ENCODE results near the gene AGT.

AGT gene

DNA sequence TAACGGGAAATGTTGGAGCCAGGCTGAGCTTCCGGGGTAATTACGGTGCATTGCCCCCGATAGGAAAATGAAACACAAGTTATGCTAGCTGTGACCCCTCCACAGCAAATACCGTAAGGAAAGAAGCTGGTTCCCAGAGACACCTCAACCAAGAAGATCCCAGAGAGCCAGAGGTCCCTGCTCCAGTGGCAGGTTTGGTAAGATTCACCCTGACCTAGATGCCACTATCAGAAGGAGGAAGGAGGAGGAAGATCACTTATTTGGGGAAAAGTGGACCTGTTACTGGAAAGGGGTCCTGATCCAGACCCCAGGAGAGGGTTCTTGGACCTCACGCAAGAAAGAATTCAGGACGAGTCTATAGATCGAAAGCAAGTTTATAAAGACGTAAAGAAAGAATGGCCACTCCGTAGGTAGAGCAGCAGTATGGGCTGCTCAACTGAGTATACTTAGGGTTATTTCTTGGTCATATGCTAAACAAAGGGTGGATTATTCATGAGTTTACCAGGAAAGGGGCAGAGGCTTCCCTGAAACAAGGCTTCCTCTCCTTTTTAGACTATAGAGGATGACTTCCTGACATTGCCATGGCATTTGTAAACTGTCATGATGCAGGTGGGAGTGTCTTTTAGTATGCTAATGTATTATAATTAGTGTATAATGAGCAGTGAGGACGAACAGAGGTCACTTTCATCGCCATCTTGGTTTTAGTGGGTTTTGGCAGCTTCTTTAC is 25.8 kb upstream of the AGT start:
- DNase-seq (ENCODE audit: extremely low read depth, insufficient read length) = no peak
- Histone ChIP-seq H3K27me3 (replicated peaks; ENCODE audit: control insufficient read depth, insufficient read depth, low read length) (no peaks in the 10 kb centered on the region; the same call in 1 of the 2 replicates), H3K36me3 (ENCODE audit: control insufficient read depth, insufficient read depth, low read length) (no peaks in the 10 kb centered on the region), H3K4me3 (replicated peaks; ENCODE audit: low read depth, low read length) (no peak overlapping the region)
- TF ChIP-seq, protein P1, sequence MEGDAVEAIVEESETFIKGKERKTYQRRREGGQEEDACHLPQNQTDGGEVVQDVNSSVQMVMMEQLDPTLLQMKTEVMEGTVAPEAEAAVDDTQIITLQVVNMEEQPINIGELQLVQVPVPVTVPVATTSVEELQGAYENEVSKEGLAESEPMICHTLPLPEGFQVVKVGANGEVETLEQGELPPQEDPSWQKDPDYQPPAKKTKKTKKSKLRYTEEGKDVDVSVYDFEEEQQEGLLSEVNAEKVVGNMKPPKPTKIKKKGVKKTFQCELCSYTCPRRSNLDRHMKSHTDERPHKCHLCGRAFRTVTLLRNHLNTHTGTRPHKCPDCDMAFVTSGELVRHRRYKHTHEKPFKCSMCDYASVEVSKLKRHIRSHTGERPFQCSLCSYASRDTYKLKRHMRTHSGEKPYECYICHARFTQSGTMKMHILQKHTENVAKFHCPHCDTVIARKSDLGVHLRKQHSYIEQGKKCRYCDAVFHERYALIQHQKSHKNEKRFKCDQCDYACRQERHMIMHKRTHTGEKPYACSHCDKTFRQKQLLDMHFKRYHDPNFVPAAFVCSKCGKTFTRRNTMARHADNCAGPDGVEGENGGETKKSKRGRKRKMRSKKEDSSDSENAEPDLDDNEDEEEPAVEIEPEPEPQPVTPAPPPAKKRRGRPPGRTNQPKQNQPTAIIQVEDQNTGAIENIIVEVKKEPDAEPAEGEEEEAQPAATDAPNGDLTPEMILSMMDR (IDR thresholded peaks at IDR 0.05; ENCODE audit: insufficient read depth, low read length, poor library complexity, severe bottlenecking) = no peak

DNA sequence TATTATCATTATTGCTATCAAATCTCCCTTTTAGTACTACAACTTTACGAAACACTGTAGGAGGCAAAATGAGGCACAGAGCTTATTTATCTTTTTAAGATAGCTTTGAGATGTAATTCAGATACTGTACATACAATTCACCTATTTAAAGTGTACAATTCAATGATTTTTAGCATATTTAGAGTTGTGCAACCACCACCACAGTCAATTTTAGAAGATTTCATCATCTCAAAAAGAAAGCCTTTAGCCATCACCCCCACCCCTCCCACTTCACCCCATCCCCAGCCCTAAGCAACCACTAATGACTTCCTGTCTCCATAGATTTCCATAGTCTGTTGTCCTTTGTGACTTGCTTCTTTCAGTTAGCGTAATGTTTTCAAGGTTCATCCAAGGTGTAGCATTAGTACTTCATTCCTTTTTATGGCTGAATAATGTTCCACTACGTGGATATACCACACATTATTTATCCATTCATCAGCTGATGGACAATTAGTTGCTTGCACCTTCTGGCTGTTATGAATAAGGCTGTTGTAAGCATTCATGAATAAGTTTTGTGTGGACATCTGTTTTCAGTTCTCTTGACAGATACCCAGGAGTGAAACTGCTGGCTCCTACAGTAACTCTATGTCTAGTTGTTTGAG is 23.8 kb upstream of the AGT start:
- TF ChIP-seq, protein P1 (IDR thresholded peaks at IDR 0.05; ENCODE audit: insufficient read depth, low read length, poor library complexity, severe bottlenecking) = no peak
- no peak overlapping the region for H3K4me3 ChIP-seq (replicated peaks; ENCODE audit: low read depth, low read length)
- no peaks in the 10 kb centered on the region for H3K36me3 ChIP-seq (ENCODE audit: control insufficient read depth, insufficient read depth, low read length)
- DNase-seq (ENCODE audit: extremely low read depth, insufficient read length) = no peak
- no peaks in the 10 kb centered on the region; the same call in 1 of the 2 replicates for H3K27me3 ChIP-seq (replicated peaks; ENCODE audit: control insufficient read depth, insufficient read depth, low read length)

DNA sequence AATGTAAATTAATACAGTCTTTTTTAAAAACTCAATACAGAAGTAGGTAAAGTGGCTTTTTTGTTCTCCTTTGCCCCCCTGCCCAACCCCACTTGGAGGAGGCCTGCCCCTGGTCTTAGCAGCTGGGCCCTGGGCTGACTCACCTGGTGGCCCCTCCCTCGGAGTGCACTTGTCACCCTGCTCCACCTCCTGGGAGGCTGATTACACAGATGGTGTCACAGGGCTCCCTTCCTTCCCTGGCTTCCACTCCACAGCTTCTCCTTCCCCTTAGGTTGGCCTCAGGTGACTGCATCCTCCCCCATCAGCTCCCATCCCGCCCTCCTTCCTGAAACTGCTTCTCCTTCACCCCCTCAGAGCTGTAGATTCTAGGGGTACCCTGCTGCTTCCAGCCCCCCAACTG is 21.5 kb upstream of the AGT start:
- H3K36me3 ChIP-seq (ENCODE audit: control insufficient read depth, insufficient read depth, low read length) = no peaks in the 10 kb centered on the region
- no peak for DNase-seq (ENCODE audit: extremely low read depth, insufficient read length)

DNA sequence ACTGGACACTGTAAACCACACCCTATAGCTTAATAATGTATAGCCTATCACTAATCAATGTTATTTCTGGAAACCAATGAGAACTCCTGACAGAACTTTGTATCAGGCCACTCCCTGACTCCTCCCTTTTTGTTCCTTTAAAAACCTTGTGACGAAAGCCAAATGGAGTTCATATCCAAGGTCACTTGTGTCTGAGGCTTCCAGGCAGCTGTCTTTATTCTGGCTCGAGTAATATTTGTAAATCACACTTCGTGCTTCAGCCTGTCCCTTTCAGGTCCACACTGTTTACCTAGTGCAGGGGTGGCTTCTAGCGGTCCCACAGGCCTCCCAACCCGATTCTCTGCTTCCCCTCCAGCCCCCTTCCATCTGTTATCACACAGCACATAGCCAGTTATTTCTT is 17.1 kb upstream of the AGT start:
- Histone ChIP-seq H3K36me3 (ENCODE audit: control insufficient read depth, insufficient read depth, low read length) (no peaks in the 10 kb centered on the region), H3K4me3 (replicated peaks; ENCODE audit: low read depth, low read length) (no peak overlapping the region), H3K27me3 (replicated peaks; ENCODE audit: control insufficient read depth, insufficient read depth, low read length) (no peaks in the 10 kb centered on the region; the same call in 1 of the 2 replicates)
- TF ChIP-seq, protein P1 (IDR thresholded peaks at IDR 0.05; ENCODE audit: insufficient read depth, low read length, poor library complexity, severe bottlenecking) = no peak
- DNase-seq (ENCODE audit: extremely low read depth, insufficient read length) = no peak

More for the DNA sequence above, 21.5 kb upstream of the AGT start:
- TF ChIP-seq, protein P1 (IDR thresholded peaks at IDR 0.05; ENCODE audit: insufficient read depth, low read length, poor library complexity, severe bottlenecking) = no peak
- no peak overlapping the region for H3K4me3 ChIP-seq (replicated peaks; ENCODE audit: low read depth, low read length)
- H3K27me3 ChIP-seq (replicated peaks; ENCODE audit: control insufficient read depth, insufficient read depth, low read length) = no peaks in the 10 kb centered on the region; the same call in 1 of the 2 replicates

DNA sequence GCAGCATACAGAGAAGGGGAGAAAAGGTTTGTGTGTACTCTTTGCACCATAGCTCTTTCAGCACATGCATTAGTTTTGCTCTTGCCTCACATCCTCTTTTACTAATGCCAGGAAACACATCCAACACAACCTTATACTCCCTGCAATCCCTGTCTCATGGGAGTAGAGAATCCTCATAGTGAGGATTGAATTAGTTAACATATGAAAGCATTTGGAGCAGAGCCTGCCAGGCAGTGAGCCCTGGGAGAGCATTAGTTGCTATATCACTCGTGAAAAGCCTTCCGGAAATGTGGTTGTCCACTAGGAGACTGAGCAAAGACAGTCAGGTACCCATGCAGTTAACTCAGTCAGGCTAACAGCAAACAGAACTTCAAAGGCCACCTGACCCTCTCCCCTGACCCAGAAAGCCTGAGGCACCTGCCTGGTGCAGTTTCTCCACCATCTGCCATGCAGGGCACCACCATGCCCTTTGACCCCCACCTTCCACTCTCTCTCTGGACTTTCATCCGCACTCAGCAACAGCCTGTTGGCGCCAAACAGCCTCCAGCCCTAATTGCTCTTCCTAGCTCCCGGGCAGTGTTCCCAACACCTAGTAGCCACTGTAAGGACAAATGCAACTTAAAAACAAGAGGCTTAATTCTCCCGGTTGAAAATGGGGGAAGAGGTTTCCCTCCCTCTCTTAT is 14.9 kb upstream of the AGT start:
- no peak for DNase-seq (ENCODE audit: extremely low read depth, insufficient read length)
- Histone ChIP-seq H3K4me3 (replicated peaks; ENCODE audit: low read depth, low read length) (no peak overlapping the region), H3K27me3 (replicated peaks; ENCODE audit: control insufficient read depth, insufficient read depth, low read length) (no peaks in the 10 kb centered on the region; the same call in none of the 2 replicates), H3K36me3 (ENCODE audit: control insufficient read depth, insufficient read depth, low read length) (no peaks in the 10 kb centered on the region)
- TF ChIP-seq, protein P1 (IDR thresholded peaks at IDR 0.05; ENCODE audit: insufficient read depth, low read length, poor library complexity, severe bottlenecking) = no peak
